ENCODE data around the gene LRRC32. TPM values are rescaled to one million over a fixed set of nuclear protein-coding genes. Genes with fewer than 3 reads are reported as not detected.

The LRRC32 gene
- total and polyA plus RNA-seq, 2 experiments from 2014 or later: 0.42 to 0.58 TPM

DNA sequence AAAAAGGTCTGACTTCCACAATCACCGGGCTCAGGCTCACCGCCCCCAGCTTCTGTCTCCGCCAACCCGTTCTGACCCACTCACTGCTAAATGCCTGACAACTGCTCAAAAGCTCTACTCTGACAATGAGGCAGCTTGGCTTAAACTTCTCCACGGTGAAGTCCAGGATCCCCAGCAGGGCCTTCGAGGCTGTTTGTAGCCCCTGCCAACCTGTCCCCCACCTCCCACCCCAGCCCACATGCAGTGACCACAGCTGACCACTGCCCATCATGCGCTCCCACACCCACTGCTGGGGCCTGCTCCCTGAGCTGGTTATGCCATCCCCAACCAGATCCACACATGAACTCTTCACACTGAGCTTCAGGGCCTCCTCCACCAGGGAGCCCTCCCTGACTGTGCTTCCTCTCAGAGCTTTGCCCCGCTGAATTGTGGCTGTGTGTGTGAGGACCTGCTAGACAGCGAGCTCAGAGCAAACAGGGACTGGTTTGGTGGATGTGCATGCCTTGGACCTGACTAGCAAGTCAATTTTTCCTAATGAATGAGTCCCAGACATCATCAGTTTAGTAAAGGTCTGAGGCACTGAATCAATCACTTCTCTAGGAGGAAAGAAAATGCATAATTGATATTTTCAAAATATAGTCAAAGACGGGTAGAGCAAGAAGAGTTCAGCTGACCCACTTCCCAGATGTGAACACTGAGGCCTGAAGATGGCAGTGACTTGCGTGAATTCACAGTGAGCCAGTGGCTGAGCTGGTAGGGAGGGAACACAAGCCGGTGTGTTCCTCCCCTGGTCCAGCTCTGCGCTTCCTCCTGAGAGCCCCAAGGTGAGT, 7.7 kb downstream of the LRRC32 start:
- Mint-ChIP-seq H3K27ac (no peak overlapping the region), H3K27me3 (ENCODE audit: insufficient read depth, low read depth, poor library complexity) (peaks cover 8% of the 10 kb centered on the region), H3K4me3 (no peak overlapping the region), H3K36me3 (ENCODE audit: low read depth) (no peaks in the 10 kb centered on the region), H3K9me3 (no peaks in the 10 kb centered on the region), H3K4me1 (peaks cover 20% of the 10 kb centered on the region)
- Histone ChIP-seq H3K9me2 (ENCODE audit: insufficient read depth) (no peaks in the 10 kb centered on the region), H3K4me3 (no peak overlapping the region), H3F3A (replicated peaks; ENCODE audit: low read depth) (no peaks in the 10 kb centered on the region), H4K20me1 (replicated peaks; ENCODE audit: insufficient read depth) (no peaks in the 10 kb centered on the region), H3K27ac (ENCODE audit: low read depth) (no peak overlapping the region), H3K27me3 (ENCODE audit: insufficient read depth) (no peaks in the 10 kb centered on the region), H3K4me1 (ENCODE audit: insufficient read depth) (no peaks in the 10 kb centered on the region; the same call in 1 of the 2 replicates), H3K79me2 (replicated peaks; ENCODE audit: insufficient read depth) (no peaks in the 10 kb centered on the region), H3K36me3 (ENCODE audit: insufficient read depth) (no peaks in the 10 kb centered on the region), H3K4me2 (no peak overlapping the region), H2AFZ (no peak overlapping the region)
- TF ChIP-seq NANOG (IDR thresholded peaks at IDR 0.05; ENCODE audit: borderline replicate concordance): no peak
- TF ChIP-seq EZH2 (IDR thresholded peaks at IDR 0.05; ENCODE audit: low read depth, unreplicated experiment): no peak
- no peak for TF ChIP-seq CREB1 (CRISPR knock-in tag; IDR thresholded peaks at IDR 0.05; ENCODE audit: low read depth)
- no peak for TF ChIP-seq JUNB (IDR thresholded peaks at IDR 0.05; ENCODE audit: unreplicated experiment)
- no peak for TF ChIP-seq POLR2AphosphoS5 (IDR thresholded peaks at IDR 0.05; ENCODE audit: low read depth)
- no peak for TF ChIP-seq ZNF331 (CRISPR knock-in tag; IDR thresholded peaks at IDR 0.05; ENCODE audit: low read depth)
- TF ChIP-seq ETS1 (IDR thresholded peaks at IDR 0.05): no peak
- TF ChIP-seq STAT1 (IDR thresholded peaks at IDR 0.05; ENCODE audit: unreplicated experiment): no peak
- TF ChIP-seq REST (IDR thresholded peaks at IDR 0.05; ENCODE audit: unreplicated experiment): no peak
- TF ChIP-seq, protein P1, sequence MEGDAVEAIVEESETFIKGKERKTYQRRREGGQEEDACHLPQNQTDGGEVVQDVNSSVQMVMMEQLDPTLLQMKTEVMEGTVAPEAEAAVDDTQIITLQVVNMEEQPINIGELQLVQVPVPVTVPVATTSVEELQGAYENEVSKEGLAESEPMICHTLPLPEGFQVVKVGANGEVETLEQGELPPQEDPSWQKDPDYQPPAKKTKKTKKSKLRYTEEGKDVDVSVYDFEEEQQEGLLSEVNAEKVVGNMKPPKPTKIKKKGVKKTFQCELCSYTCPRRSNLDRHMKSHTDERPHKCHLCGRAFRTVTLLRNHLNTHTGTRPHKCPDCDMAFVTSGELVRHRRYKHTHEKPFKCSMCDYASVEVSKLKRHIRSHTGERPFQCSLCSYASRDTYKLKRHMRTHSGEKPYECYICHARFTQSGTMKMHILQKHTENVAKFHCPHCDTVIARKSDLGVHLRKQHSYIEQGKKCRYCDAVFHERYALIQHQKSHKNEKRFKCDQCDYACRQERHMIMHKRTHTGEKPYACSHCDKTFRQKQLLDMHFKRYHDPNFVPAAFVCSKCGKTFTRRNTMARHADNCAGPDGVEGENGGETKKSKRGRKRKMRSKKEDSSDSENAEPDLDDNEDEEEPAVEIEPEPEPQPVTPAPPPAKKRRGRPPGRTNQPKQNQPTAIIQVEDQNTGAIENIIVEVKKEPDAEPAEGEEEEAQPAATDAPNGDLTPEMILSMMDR (conservative IDR thresholded peaks at IDR 0.05; ENCODE audit: low read depth in 2 of 2): no peak
- TF ChIP-seq EZH2phosphoT487 (IDR thresholded peaks at IDR 0.05; ENCODE audit: unreplicated experiment): no peak
- no peak for TF ChIP-seq ZNF462 (CRISPR knock-in tag; IDR thresholded peaks at IDR 0.05)
- no peak for TF ChIP-seq ZNF114 (CRISPR knock-in tag; IDR thresholded peaks at IDR 0.05)
- no peak for DNase-seq (ENCODE audit: low spot score)
- ATAC-seq: no peak
